Measurements from ENCODE around the gene WASHC2A.
"Not testable (repeated sequence)": the region's sequence is repeated elsewhere in the genome, so short reads cannot be mapped to it uniquely, and the experiment has no call there.

DNA sequence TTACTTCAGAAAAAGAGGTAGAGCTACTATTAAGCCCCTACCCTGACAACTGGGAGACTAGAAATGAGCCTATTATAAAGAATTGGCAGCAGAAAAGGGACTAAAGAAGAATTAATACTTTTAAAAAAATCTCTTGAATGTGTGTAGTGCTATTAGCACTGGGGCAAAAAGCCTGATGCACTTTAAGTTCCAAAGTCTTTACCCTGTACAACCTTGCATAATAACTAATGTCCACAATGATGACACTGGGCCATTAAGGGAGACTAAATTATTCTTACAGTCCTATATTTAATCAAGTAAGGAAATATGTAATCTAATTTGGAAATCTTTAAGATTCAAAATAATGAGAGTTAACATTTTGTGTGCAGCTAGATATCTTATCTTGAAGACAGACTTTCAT lies 90.1 kb downstream of the WASHC2A start:
- not testable (repeated sequence) for TF ChIP-seq POLR2A, CTCF (IDR thresholded peaks at IDR 0.05)
